Activated T-helper 2 cell treated with anti-CD3 and anti-CD28 coated beads, Interferon-gamma antibody, Interleukin-2, Interleukin-4, amounts not matched to agents 10 μg/mL and 5 μg/mL and 100 μg/mL, durations not matched to agents 14 hours and 24 hours and 36 hours (primary cell): ENCODE results near the gene ICA1. TPM values are rescaled to one million over a fixed set of nuclear protein-coding genes. Genes with fewer than 3 reads are reported as not detected.

Experiments
- DNase-seq: peaks from one replicate; pipeline ENCODE4 v3.0.0; 2021; ENCODE audit warnings: low spot score
- H3K27ac Mint-ChIP-seq: one replicate; pipeline ENCODE4 v1.8.0; 2021; ENCODE audit warnings: mixed read lengths
- H3K27me3 Mint-ChIP-seq: one replicate; pipeline ENCODE4 v1.8.0; 2021; ENCODE audit warnings: low read depth, mixed read lengths
- H3K36me3 Mint-ChIP-seq: one replicate; pipeline ENCODE4 v1.8.0; 2021; ENCODE audit warnings: low read depth, mixed read lengths
- H3K4me1 Mint-ChIP-seq: one replicate; pipeline ENCODE4 v1.8.0; 2021; ENCODE audit warnings: low read depth, mixed read lengths
- H3K4me3 Mint-ChIP-seq: one replicate; pipeline ENCODE4 v1.8.0; 2021; ENCODE audit warnings: low read depth, mild to moderate bottlenecking, moderate library complexity, mixed read lengths
- H3K9me3 Mint-ChIP-seq: one replicate; pipeline ENCODE4 v1.8.0; 2021; ENCODE audit warnings: mixed read lengths
- intact Hi-C: fragments of 100-400 bp; cut with micrococcal nuclease; formaldehyde crosslinking; loops from one replicate; pipeline ENCODE4 v1.15.1; 2023
- total RNA-seq: library from RNA; stranded (reverse); gene quantifications from 2 replicates; pipeline ENCODE4 v1.2.3, GENCODE V29; 2022

Gene ICA1
- total RNA-seq, 1 donor from 2014 or later: 4.8 TPM

DNA sequence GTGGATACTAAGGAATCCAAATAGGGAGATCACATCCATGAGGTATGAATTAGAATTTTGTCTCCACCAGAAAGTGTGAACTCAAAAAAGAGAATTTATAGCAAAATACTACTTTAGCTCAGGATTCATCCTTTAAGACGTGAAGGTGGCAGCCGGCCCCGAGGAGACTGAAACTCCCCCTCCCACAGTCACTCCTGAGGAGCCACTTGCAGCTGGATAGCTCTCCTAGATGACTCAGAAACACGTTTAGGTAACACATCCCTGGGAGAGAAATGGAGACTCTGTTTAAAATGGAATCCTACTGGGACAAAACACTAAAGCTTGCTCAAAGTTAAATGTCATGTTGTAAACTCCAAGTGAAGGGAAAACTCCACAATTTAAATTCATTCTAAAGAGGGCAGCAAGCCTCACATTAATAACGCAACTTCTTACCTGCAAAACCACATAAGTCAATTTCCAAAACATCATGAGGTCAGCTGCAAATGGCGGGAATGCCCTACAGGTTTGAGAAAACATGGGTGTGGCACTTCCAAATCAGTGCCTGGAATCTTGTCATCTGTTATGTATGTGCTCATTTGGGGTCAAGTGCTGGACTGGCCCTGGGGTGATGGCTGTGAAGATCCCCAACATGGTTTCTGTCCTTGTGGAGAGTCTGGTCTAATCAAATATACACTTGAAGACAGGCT, 46.2 kb downstream of the ICA1 start:
- intact Hi-C loops: loop anchor here (2.0 to 10.0 kb wide), 4 partner anchors 453 to 1111 kb away; no protein-coding TSS in a partner anchor
- no peak for DNase-seq
- Mint-ChIP-seq H3K4me1 (peaks cover 34% of the 10 kb centered on the region), H3K27ac (no peak overlapping the region), H3K4me3 (no peak overlapping the region), H3K27me3 (no peaks in the 10 kb centered on the region), H3K9me3 (no peaks in the 10 kb centered on the region), H3K36me3 (no peaks in the 10 kb centered on the region)

DNA sequence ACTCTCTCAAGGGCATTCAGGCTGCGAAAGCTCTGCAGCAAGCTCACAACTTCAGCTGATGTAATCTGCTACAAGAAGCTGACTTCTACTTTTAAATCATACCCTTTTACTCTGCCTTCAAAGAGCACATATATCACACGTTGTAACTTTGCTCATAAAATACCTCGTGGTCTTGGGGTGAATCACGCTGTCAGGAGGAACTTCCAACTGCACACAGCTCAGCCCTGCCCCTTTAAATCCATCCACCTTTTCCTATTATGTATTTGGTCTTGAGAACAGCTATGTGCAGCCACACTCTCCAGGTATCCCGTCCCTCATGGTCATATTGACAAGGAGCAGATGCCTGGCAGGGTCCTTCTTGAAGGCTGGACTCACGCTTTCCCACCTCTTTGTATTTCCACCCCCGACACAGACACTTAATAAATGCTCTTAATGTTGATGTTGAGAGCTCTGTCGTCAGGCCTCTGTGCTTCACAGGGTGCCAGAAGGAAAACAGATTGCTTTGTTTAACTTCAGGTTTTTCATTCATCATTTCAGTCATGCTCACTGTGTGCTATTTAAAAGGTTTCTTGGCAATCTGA, 47.6 kb downstream of the ICA1 start:
- DNase-seq: no peak
- peaks cover 34% of the 10 kb centered on the region for H3K4me1 Mint-ChIP-seq
- H3K9me3 Mint-ChIP-seq: no peaks in the 10 kb centered on the region
- no peak overlapping the region for H3K27ac Mint-ChIP-seq
- no peaks in the 10 kb centered on the region for H3K36me3 Mint-ChIP-seq
- no peak overlapping the region for H3K4me3 Mint-ChIP-seq
- H3K27me3 Mint-ChIP-seq: no peaks in the 10 kb centered on the region
- intact Hi-C loops: loop anchor here (1.0 to 10.0 kb wide), 3 partner anchors 9 to 1110 kb away; no protein-coding TSS in a partner anchor

DNA sequence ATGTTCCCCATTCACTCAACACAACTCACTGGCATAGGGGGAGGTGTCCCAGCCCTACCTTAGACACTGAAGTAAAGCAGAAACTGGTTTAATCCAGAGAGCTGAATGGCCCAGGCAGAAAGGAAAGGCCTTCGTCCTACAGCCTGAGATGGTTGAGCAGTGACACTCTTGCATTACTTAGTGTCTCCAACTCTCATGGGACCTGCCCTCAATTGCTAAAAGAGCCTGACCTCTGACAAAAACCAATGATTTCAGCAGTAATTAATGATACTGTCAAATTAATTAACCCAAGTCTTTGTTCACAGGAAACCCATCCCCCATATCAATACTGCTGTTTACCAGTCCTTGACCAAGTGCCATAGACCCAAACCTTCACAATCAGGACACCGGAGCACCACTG, 48.6 kb downstream of the ICA1 start:
- no peak for DNase-seq
- H3K27me3 Mint-ChIP-seq: peaks cover 2% of the 10 kb centered on the region
- no peaks in the 10 kb centered on the region for H3K36me3 Mint-ChIP-seq
- no peak overlapping the region for H3K27ac Mint-ChIP-seq
- H3K4me3 Mint-ChIP-seq: no peak overlapping the region
- H3K4me1 Mint-ChIP-seq: peaks cover 34% of the 10 kb centered on the region
- intact Hi-C loops: loop anchor here (10.0 kb wide), 2 partner anchors 789 to 1109 kb away; no protein-coding TSS in a partner anchor
- no peaks in the 10 kb centered on the region for H3K9me3 Mint-ChIP-seq

DNA sequence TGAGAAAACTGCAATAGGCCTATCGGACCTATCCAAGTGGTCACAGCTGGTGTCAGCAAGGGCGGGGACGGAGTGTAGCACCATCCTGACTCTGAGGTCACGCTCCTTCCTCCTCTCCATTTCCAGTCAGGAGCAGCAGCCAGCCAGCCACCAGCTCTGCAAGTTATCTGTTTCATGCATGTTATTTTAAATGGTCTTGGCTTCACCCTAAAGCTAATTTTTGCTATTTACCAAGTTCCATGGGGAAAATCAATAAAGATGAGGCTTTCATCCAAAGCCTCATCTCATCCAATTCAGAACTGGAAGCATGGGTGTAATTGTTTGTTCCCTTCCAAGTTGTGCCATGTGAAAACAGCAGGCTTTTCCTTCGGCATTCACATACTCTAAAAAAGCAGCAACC, 49.3 kb downstream of the ICA1 start:
- intact Hi-C loops: loop anchor here (10.0 kb wide), 2 partner anchors 788 to 1108 kb away; no protein-coding TSS in a partner anchor
- H3K36me3 Mint-ChIP-seq: no peaks in the 10 kb centered on the region
- no peak overlapping the region for H3K4me3 Mint-ChIP-seq

DNA sequence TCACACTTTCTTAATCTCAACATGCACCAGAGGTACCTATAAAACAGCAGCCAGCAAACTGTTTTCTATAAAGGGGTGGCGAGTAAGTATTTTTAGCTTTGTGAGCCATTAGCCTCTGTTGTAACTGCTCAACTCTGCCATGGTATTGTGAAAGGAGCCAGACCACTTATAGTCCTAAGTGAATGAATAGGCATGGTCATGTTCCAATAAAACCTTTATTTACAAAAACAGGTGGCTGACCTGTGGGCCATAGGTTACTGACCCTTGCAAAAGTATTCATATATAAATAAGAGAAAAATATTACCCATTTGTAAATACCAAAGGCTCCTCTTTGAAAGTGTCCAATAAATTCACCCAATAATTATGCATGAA, 50.3 kb downstream of the ICA1 start:
- H3K4me3 Mint-ChIP-seq: no peak overlapping the region
- DNase-seq: no peak
- H3K36me3 Mint-ChIP-seq: no peaks in the 10 kb centered on the region
- intact Hi-C loops: loop anchor here (10.0 kb wide), 2 partner anchors 787 to 1107 kb away; no protein-coding TSS in a partner anchor
- H3K4me1 Mint-ChIP-seq: peaks cover 28% of the 10 kb centered on the region
- H3K9me3 Mint-ChIP-seq: no peaks in the 10 kb centered on the region
- H3K27ac Mint-ChIP-seq: no peak overlapping the region
- H3K27me3 Mint-ChIP-seq: peaks cover 3% of the 10 kb centered on the region

More for the DNA sequence above, 49.3 kb downstream of the ICA1 start:
- peaks cover 34% of the 10 kb centered on the region for H3K4me1 Mint-ChIP-seq
- peaks cover 2% of the 10 kb centered on the region for H3K27me3 Mint-ChIP-seq
- no peaks in the 10 kb centered on the region for H3K9me3 Mint-ChIP-seq
- H3K27ac Mint-ChIP-seq: no peak overlapping the region
- DNase-seq: no peak

DNA sequence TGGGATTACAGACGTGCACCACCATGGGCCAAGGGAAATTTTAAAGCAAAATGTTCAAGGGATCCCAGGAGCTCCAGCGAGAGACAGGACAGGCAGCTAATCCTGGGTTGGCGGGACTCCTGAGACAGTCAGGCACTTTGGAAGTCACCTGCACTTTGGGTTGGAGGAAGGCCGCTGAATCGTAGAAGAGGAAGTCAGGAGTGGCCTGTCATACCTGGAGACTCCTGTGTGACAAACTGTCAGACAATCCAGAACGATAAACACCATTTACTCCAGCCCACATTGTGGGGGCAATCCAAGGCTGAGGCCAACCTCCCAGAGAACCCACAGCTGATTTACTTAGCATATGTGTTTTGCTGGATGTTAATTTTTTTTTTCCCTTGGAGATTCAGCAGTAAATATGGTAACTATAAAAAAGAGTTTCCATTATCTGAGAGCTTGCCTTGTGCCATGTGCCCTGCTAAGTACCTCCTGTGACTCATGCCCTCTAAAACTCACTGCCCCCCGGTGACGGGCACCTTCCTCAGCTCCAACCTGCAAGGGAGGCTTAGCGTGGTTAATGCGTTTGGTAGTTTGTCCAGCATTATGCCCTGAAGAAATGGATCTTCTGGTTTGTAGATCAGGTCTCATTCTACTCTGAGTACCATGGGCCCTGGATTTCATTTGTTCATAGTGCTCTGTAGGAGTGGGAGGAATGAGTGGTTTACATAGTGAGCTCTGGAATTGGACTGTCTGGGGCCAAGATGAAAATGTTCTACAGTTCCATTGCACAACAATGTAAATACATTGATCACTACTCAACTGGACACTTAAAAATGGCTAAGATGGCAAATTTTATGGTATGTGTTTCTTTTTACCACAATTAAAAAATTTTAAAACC, 50.9 kb downstream of the ICA1 start:
- intact Hi-C loops: loop anchor here (10.0 kb wide), 2 partner anchors 786 to 1106 kb away; no protein-coding TSS in a partner anchor
- no peaks in the 10 kb centered on the region for H3K36me3 Mint-ChIP-seq
- no peak for DNase-seq
- no peaks in the 10 kb centered on the region for H3K9me3 Mint-ChIP-seq
- H3K27me3 Mint-ChIP-seq: peaks cover 5% of the 10 kb centered on the region
- H3K4me1 Mint-ChIP-seq: peaks cover 29% of the 10 kb centered on the region
- H3K27ac Mint-ChIP-seq: no peak overlapping the region
- no peak overlapping the region for H3K4me3 Mint-ChIP-seq

DNA sequence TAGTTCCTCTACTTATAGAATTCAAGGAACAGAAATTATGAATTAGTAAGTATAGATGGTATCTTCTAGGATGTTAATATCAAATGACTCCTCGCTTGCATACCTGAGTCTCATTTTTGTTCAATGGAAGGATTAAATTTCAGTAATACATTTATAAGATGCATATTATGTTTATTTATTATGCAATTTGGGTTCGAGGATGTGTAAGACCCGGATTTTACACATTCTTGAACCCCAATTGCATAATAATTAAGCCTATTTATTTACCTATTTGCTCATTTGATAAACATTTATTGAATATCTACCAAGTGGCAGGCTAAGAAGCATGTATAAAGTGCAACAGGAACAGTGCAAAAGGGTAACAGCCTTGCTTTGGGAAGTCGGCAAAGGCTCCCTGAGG, 52.6 kb downstream of the ICA1 start:
- H3K36me3 Mint-ChIP-seq: no peaks in the 10 kb centered on the region
- intact Hi-C loops: no loop called here
- DNase-seq: no peak
- no peak overlapping the region for H3K27ac Mint-ChIP-seq
- H3K27me3 Mint-ChIP-seq: peaks cover 8% of the 10 kb centered on the region
- H3K4me3 Mint-ChIP-seq: no peak overlapping the region
- H3K9me3 Mint-ChIP-seq: no peaks in the 10 kb centered on the region
- H3K4me1 Mint-ChIP-seq: peaks cover 27% of the 10 kb centered on the region

DNA sequence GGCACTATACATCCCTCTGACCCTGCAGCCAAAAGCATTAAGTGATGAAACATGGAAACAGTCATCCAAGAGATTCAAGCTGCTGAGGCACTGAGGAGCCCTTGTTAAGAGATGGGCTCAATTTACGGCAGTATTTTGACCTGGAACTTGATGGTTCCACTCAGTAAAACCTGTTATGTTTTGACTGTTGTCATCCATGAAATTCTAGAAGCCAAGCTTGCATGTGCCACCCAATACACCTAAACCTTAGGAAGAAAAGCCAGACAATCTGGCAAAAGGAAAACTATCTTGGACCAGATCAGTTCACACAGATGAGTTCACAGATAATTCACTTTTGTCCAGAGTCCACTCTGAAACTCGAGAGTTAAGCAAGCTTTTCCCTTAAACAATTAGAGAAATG, 53.2 kb downstream of the ICA1 start:
- Mint-ChIP-seq H3K4me3 (no peak overlapping the region), H3K27me3 (peaks cover 8% of the 10 kb centered on the region), H3K9me3 (no peaks in the 10 kb centered on the region), H3K4me1 (peaks cover 27% of the 10 kb centered on the region), H3K36me3 (no peaks in the 10 kb centered on the region), H3K27ac (no peak overlapping the region)
- DNase-seq: no peak
- intact Hi-C loops: no loop called here

DNA sequence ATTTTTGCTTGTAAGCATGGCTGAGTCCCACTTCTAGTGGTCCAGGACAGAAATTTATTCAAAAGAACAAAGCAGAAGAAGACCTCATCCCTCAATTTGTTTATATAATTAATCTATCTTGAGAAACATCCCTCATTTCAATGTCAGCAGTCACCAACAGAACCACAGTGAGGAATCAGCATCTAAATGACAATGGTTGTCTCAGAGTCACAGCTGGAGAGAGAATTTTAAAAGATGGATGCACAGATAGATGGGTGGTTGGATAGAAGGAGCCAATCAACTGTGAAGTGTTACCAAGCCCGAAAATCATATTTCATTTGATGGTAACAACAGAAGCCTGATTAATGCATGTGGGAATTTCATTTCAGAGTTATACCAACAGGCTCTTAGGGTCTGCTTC, 55.0 kb downstream of the ICA1 start:
- H3K36me3 Mint-ChIP-seq: no peaks in the 10 kb centered on the region

DNA sequence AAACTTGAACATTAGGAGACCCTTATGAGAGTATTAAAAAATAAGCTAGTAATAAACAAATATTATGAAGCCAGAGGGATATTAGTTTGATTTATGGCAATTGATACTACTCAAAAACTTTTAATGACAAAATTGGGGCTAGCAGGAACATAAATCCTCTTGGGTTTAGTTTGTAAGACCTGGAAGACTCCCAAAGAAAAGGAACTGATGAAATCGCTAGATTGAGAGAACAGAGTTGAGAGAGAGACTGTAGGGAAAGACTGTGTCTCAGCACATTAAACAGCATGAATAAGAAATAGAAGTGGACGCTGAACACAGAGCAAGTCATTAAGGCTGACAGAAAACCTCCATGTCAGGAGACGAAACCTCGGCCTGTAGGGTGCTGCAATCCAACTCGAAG, 56.4 kb downstream of the ICA1 start:
- Mint-ChIP-seq H3K4me3 (no peak overlapping the region), H3K4me1 (peaks cover 49% of the 10 kb centered on the region)

More for the DNA sequence above, 55.0 kb downstream of the ICA1 start:
- no peaks in the 10 kb centered on the region for H3K9me3 Mint-ChIP-seq
- intact Hi-C loops: no loop called here
- peaks cover 8% of the 10 kb centered on the region for H3K27me3 Mint-ChIP-seq
- H3K27ac Mint-ChIP-seq: no peak overlapping the region
- no peak for DNase-seq
- peaks cover 36% of the 10 kb centered on the region for H3K4me1 Mint-ChIP-seq
- no peak overlapping the region for H3K4me3 Mint-ChIP-seq

DNA sequence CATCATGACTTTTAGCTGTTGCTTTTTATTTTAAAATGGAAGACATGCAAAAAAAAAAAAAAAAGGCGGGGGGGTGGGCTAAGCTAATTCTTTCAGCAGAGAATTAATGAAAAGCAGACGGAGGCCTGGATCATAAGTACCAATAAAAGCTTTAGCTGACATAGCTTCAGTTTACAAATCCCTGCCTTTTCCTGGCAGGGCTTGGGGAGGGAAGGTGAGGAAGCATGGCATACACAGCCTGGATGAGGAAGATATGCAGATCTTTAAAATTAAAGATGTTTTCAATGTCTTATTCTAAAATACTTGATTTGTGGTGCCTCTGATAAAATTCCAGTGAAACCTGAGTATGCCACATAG, 57.0 kb downstream of the ICA1 start:
- no peak for DNase-seq
- intact Hi-C loops: loop anchor here (1.0 kb wide), 1 partner anchor 9 kb away; no protein-coding TSS in a partner anchor
- H3K36me3 Mint-ChIP-seq: peaks cover 12% of the 10 kb centered on the region
- H3K27ac Mint-ChIP-seq: no peak overlapping the region
- H3K4me1 Mint-ChIP-seq: peaks cover 53% of the 10 kb centered on the region
- no peaks in the 10 kb centered on the region for H3K9me3 Mint-ChIP-seq
- no peak overlapping the region for H3K4me3 Mint-ChIP-seq
- peaks cover 8% of the 10 kb centered on the region for H3K27me3 Mint-ChIP-seq

More for the DNA sequence above, 56.4 kb downstream of the ICA1 start:
- intact Hi-C loops: loop anchor here (1.0 kb wide), 1 partner anchor 9 kb away; no protein-coding TSS in a partner anchor
- Mint-ChIP-seq H3K9me3 (no peaks in the 10 kb centered on the region), H3K36me3 (peaks cover 8% of the 10 kb centered on the region), H3K27ac (no peak overlapping the region), H3K27me3 (peaks cover 8% of the 10 kb centered on the region)
- no peak for DNase-seq

DNA sequence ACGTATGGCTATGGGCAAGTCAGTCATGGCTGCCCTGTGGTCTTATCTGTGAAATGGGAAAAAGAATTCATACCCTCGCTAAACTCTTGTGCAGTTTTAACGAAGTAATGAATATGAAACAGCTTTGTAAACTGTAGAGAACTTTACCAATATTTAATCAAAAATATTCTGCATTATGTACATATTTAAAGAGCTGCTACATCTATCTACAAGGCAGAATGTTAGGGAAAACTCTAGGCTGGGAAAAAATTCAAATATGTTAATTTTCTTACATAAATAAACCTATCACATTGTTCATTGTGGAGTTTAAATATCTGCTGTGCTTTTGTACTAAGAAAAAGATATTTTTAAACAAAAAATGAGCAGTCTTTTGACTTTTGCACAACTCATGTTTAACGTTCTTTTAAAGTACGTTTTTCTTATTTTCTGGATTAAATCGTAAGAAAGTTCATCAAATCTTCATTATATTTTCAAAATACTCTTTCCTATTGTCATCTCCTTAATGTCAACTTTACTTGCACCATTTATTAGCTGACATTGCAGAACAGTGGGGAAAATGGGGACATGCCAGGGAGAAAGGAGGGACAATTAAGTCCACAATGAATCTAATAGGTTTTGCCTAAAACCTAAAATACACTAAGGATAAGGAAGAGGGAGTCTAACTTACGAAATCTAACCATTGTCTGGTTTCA, 57.5 kb downstream of the ICA1 start:
- DNase-seq: no peak
- intact Hi-C loops: loop anchor here (1.0 to 5.0 kb wide), 2 partner anchors 10 to 442 kb away; no protein-coding TSS in a partner anchor
- Mint-ChIP-seq H3K27me3 (peaks cover 8% of the 10 kb centered on the region), H3K4me3 (no peak overlapping the region), H3K9me3 (peaks cover 3% of the 10 kb centered on the region), H3K27ac (no peak overlapping the region), H3K36me3 (peaks cover 15% of the 10 kb centered on the region), H3K4me1 (peaks cover 56% of the 10 kb centered on the region)
